ENCODE data around the gene OSCP1. TPM values are rescaled to one million over a fixed set of nuclear protein-coding genes. Genes with fewer than 3 reads are reported as not detected.
"Not testable (repeated sequence)": the region's sequence is repeated elsewhere in the genome, so short reads cannot be mapped to it uniquely, and the experiment has no call there.

Gene OSCP1
- total and polyA plus RNA-seq, 4 donors: 4.2 to 8.6 (median 6.7) TPM

GRCh38 chr1:36477615-36478014 is 27.4 kb upstream of the OSCP1 start:
- H3K4me3 ChIP-seq (ENCODE audit: low read length in 2 of 2); H3K36me3 ChIP-seq (ENCODE audit: control insufficient read depth in 1 of 2, insufficient read depth in 2 of 2, low read length in 1 of 2); H3K27ac ChIP-seq (ENCODE audit: low read depth in 1 of 2, low read length in 2 of 2); intact Hi-C loops (cut with DNase I); ATAC-seq (ENCODE audit: low FRiP score); H3K4me1 ChIP-seq (ENCODE audit: control insufficient read depth in 1 of 2, insufficient read depth in 2 of 2, low read length in 2 of 2); H3K9me3 ChIP-seq (ENCODE audit: control insufficient read depth, low read length); DNase-seq; H3K27me3 ChIP-seq (ENCODE audit: control insufficient read depth in 1 of 2, insufficient read depth in 2 of 2, low read length in 1 of 2): not testable (repeated sequence)
- 80 to 86% methylated on average over 13 of the region's 13 CpGs for WGBS, 2 donors

- Histone ChIP-seq H3K4me1 (ENCODE audit: control insufficient read depth in 1 of 2, insufficient read depth in 2 of 2, low read length in 2 of 2) (no peaks in the 10 kb centered on the region), H3K9me3 (ENCODE audit: control insufficient read depth, low read length) (no peaks in the 10 kb centered on the region), H3K27ac (ENCODE audit: low read depth in 1 of 2, low read length in 2 of 2) (no peak overlapping the region), H3K27me3 (ENCODE audit: control insufficient read depth in 1 of 2, insufficient read depth in 2 of 2, low read length in 1 of 2) (no peaks in the 10 kb centered on the region), H3K4me3 (ENCODE audit: low read length in 2 of 2) (no peak overlapping the region), H3K36me3 (ENCODE audit: control insufficient read depth in 1 of 2, insufficient read depth in 2 of 2, low read length in 1 of 2) (no peaks in the 10 kb centered on the region)
- DNase-seq (no peak), ATAC-seq (ENCODE audit: low FRiP score) (no peak)
- WGBS, 2 donors: 82 to 88% methylated on average over 5 of the region's 5 CpGs
- intact Hi-C loops (cut with DNase I): no loop called here
Measured at GRCh38 chr1:36476945-36477344, 26.7 kb upstream of the OSCP1 start.

GRCh38 chr1:36475910-36476604 is 25.8 kb upstream of the OSCP1 start:
- no peak overlapping the region for H3K27ac ChIP-seq (ENCODE audit: low read depth in 1 of 2, low read length in 2 of 2)
- DNase-seq (no peak), ATAC-seq (ENCODE audit: low FRiP score) (no peak)
- H3K27me3 ChIP-seq (ENCODE audit: control insufficient read depth in 1 of 2, insufficient read depth in 2 of 2, low read length in 1 of 2): no peaks in the 10 kb centered on the region
- no peak overlapping the region for H3K4me3 ChIP-seq (ENCODE audit: low read length in 2 of 2)
- no peaks in the 10 kb centered on the region for H3K4me1 ChIP-seq (ENCODE audit: control insufficient read depth in 1 of 2, insufficient read depth in 2 of 2, low read length in 2 of 2)
- H3K9me3 ChIP-seq (ENCODE audit: control insufficient read depth, low read length): no peaks in the 10 kb centered on the region
- 80 to 84% methylated on average over 7 of the region's 7 CpGs for WGBS, 2 donors
- no peaks in the 10 kb centered on the region for H3K36me3 ChIP-seq (ENCODE audit: control insufficient read depth in 1 of 2, insufficient read depth in 2 of 2, low read length in 1 of 2)
- intact Hi-C loops (cut with DNase I): no loop called here

- no peaks in the 10 kb centered on the region for H3K4me1 ChIP-seq (ENCODE audit: control insufficient read depth in 1 of 2, insufficient read depth in 2 of 2, low read length in 2 of 2)
- 71 to 73% methylated on average over 9 of the region's 9 CpGs for WGBS, 2 donors
- H3K27me3 ChIP-seq (ENCODE audit: control insufficient read depth in 1 of 2, insufficient read depth in 2 of 2, low read length in 1 of 2): no peaks in the 10 kb centered on the region
- H3K36me3 ChIP-seq (ENCODE audit: control insufficient read depth in 1 of 2, insufficient read depth in 2 of 2, low read length in 1 of 2): no peaks in the 10 kb centered on the region
- no peaks in the 10 kb centered on the region for H3K9me3 ChIP-seq (ENCODE audit: control insufficient read depth, low read length)
- intact Hi-C loops (cut with DNase I): no loop called here
- DNase-seq: no peak
- no peak overlapping the region for H3K27ac ChIP-seq (ENCODE audit: low read depth in 1 of 2, low read length in 2 of 2)
- ATAC-seq (ENCODE audit: low FRiP score): no peak
- no peak overlapping the region for H3K4me3 ChIP-seq (ENCODE audit: low read length in 2 of 2)
Measured at GRCh38 chr1:36475341-36475740, 25.1 kb upstream of the OSCP1 start.

- Histone ChIP-seq H3K36me3 (ENCODE audit: control insufficient read depth in 1 of 2, insufficient read depth in 2 of 2, low read length in 1 of 2) (no peaks in the 10 kb centered on the region), H3K9me3 (ENCODE audit: control insufficient read depth, low read length) (no peaks in the 10 kb centered on the region), H3K27me3 (ENCODE audit: control insufficient read depth in 1 of 2, insufficient read depth in 2 of 2, low read length in 1 of 2) (no peaks in the 10 kb centered on the region), H3K4me3 (ENCODE audit: low read length in 2 of 2) (no peak overlapping the region), H3K4me1 (ENCODE audit: control insufficient read depth in 1 of 2, insufficient read depth in 2 of 2, low read length in 2 of 2) (no peaks in the 10 kb centered on the region), H3K27ac (ENCODE audit: low read depth in 1 of 2, low read length in 2 of 2) (no peak overlapping the region)
- DNase-seq (no peak), ATAC-seq (ENCODE audit: low FRiP score) (no peak)
- WGBS, 2 donors: 78 to 84% methylated on average over 6 of the region's 6 CpGs
- intact Hi-C loops (cut with DNase I): no loop called here
Measured at GRCh38 chr1:36472656-36473055, 22.4 kb upstream of the OSCP1 start.

- H3K9me3 ChIP-seq (ENCODE audit: control insufficient read depth, low read length): no peaks in the 10 kb centered on the region
- no peak overlapping the region for H3K27ac ChIP-seq (ENCODE audit: low read depth in 1 of 2, low read length in 2 of 2)
- ATAC-seq (ENCODE audit: low FRiP score): no peak
- H3K4me1 ChIP-seq (ENCODE audit: control insufficient read depth in 1 of 2, insufficient read depth in 2 of 2, low read length in 2 of 2): no peaks in the 10 kb centered on the region
- no peaks in the 10 kb centered on the region for H3K27me3 ChIP-seq (ENCODE audit: control insufficient read depth in 1 of 2, insufficient read depth in 2 of 2, low read length in 1 of 2)
- 64 to 66% methylated on average over 22 of the region's 22 CpGs for WGBS, 2 donors
- no peak for DNase-seq
- no peak overlapping the region for H3K4me3 ChIP-seq (ENCODE audit: low read length in 2 of 2)
- intact Hi-C loops (cut with DNase I): no loop called here
- H3K36me3 ChIP-seq (ENCODE audit: control insufficient read depth in 1 of 2, insufficient read depth in 2 of 2, low read length in 1 of 2): no peaks in the 10 kb centered on the region
Measured at GRCh38 chr1:36471830-36472641, 21.8 kb upstream of the OSCP1 start.

GRCh38 chr1:36469163-36469562 is 18.9 kb upstream of the OSCP1 start:
- Histone ChIP-seq H3K27me3 (ENCODE audit: control insufficient read depth in 1 of 2, insufficient read depth in 2 of 2, low read length in 1 of 2) (no peaks in the 10 kb centered on the region), H3K36me3 (ENCODE audit: control insufficient read depth in 1 of 2, insufficient read depth in 2 of 2, low read length in 1 of 2) (no peaks in the 10 kb centered on the region), H3K4me1 (ENCODE audit: control insufficient read depth in 1 of 2, insufficient read depth in 2 of 2, low read length in 2 of 2) (no peaks in the 10 kb centered on the region), H3K9me3 (ENCODE audit: control insufficient read depth, low read length) (no peaks in the 10 kb centered on the region), H3K27ac (ENCODE audit: low read depth in 1 of 2, low read length in 2 of 2) (no peak overlapping the region), H3K4me3 (ENCODE audit: low read length in 2 of 2) (no peak overlapping the region)
- intact Hi-C loops (cut with DNase I): loop anchor here in 1 of 2 donors (10.0 kb wide), 1 partner anchor 1336 kb away; the partner anchor contains the start of genes C1orf122 and YRDC
- DNase-seq: no peak
- WGBS, 2 donors: 85 to 90% methylated on average over 2 of the region's 2 CpGs
- no peak for ATAC-seq (ENCODE audit: low FRiP score)

GRCh38 chr1:36467700-36468455 is 17.6 kb upstream of the OSCP1 start:
- H3K4me3 ChIP-seq (ENCODE audit: low read length in 2 of 2): no peak overlapping the region
- no peaks in the 10 kb centered on the region for H3K4me1 ChIP-seq (ENCODE audit: control insufficient read depth in 1 of 2, insufficient read depth in 2 of 2, low read length in 2 of 2)
- no peak for DNase-seq
- no peaks in the 10 kb centered on the region for H3K36me3 ChIP-seq (ENCODE audit: control insufficient read depth in 1 of 2, insufficient read depth in 2 of 2, low read length in 1 of 2)
- H3K27me3 ChIP-seq (ENCODE audit: control insufficient read depth in 1 of 2, insufficient read depth in 2 of 2, low read length in 1 of 2): no peaks in the 10 kb centered on the region
- intact Hi-C loops (cut with DNase I): loop anchor here in 1 of 2 donors (10.0 kb wide), 1 partner anchor 1337 kb away; the partner anchor contains the start of genes C1orf122 and YRDC
- no peak overlapping the region for H3K27ac ChIP-seq (ENCODE audit: low read depth in 1 of 2, low read length in 2 of 2)
- no peaks in the 10 kb centered on the region for H3K9me3 ChIP-seq (ENCODE audit: control insufficient read depth, low read length)
- WGBS, 2 donors: 84 to 89% methylated on average over 10 of the region's 10 CpGs
- no peak for ATAC-seq (ENCODE audit: low FRiP score)

Measured in aorta (tissue), 5 donors.